CD8-positive, alpha-beta memory T cell (primary cell): ENCODE data around the gene C1orf226. TPM values are rescaled to one million over a fixed set of nuclear protein-coding genes. Genes with fewer than 3 reads are reported as not detected.

Experiments
- CTCF ChIA-PET: fragments of 350-600 bp; sonication (Branson Sonifier 250); formaldehyde crosslinking; loops from one replicate; lab custom pipeline; 2021; ENCODE audit warnings: antibody characterized with exemption; lab: Charles Lee
- POLR2A ChIA-PET: fragments of 350-600 bp; sonication (Branson Sonifier 250); formaldehyde crosslinking; loops from one replicate; lab custom pipeline; 2021; ENCODE audit warnings: antibody characterized with exemption; lab: Charles Lee
- DNase-seq, 5 donors: peaks; one replicate each; pipeline versions ENCODE4 v3.0.0 to v3.0.0-alpha.2; 2020 to 2022; ENCODE audit warnings: mixed read lengths in 1 of 5
- H3K27ac ChIP-seq: one replicate; pipeline ENCODE4 v1.7.0; 2013; ENCODE audit warnings: low read depth, mild to moderate bottlenecking, low read length, moderate library complexity
- H3K27me3 ChIP-seq: 2 replicates; pipeline ENCODE4 v1.7.0; 2013; ENCODE audit warnings: low read length, mild to moderate bottlenecking; ENCODE audit not compliant: insufficient read depth, poor library complexity, severe bottlenecking
- H3K36me3 ChIP-seq: 2 replicates; pipeline ENCODE4 v1.7.0; 2013; ENCODE audit warnings: mild to moderate bottlenecking, low read length, moderate library complexity; ENCODE audit not compliant: insufficient read depth
- H3K4me1 ChIP-seq: 2 replicates; pipeline ENCODE4 v1.7.0; 2013; ENCODE audit warnings: mild to moderate bottlenecking, low read length, moderate library complexity; ENCODE audit not compliant: insufficient read depth
- H3K4me3 ChIP-seq: 2 replicates; pipeline ENCODE4 v1.7.0; 2013; ENCODE audit warnings: mild to moderate bottlenecking, low read length
- H3K9me3 ChIP-seq: 2 replicates; pipeline ENCODE4 v1.7.0; 2013; ENCODE audit warnings: mild to moderate bottlenecking, low read length
- H3K27ac Mint-ChIP-seq, 8 donors: one replicate each; pipeline ENCODE4 v1.8.0; 2020 to 2021; ENCODE audit warnings: mixed read lengths in 8 of 8, mild to moderate bottlenecking in 6 of 8, inconsistent platforms in 3 of 8, moderate library complexity in 3 of 8
- H3K27me3 Mint-ChIP-seq, 2 donors: one replicate each; pipeline ENCODE4 v1.8.0; 2020 to 2021; ENCODE audit warnings: mixed read lengths in 2 of 2, mild to moderate bottlenecking in 1 of 2, moderate library complexity in 1 of 2
- H3K36me3 Mint-ChIP-seq, 3 donors: one replicate each; pipeline ENCODE4 v1.8.0; 2020 to 2021; ENCODE audit warnings: mixed read lengths in 3 of 3, inconsistent platforms in 1 of 3, mild to moderate bottlenecking in 1 of 3
- H3K4me1 Mint-ChIP-seq, 3 donors: one replicate each; pipeline ENCODE4 v1.8.0; 2020 to 2021; ENCODE audit warnings: mixed read lengths in 3 of 3, inconsistent platforms in 1 of 3, mild to moderate bottlenecking in 1 of 3
- H3K4me3 Mint-ChIP-seq, 7 donors: one replicate each; pipeline ENCODE4 v1.8.0; 2020 to 2021; ENCODE audit warnings: mixed read lengths in 7 of 7, mild to moderate bottlenecking in 6 of 7, moderate library complexity in 4 of 7, inconsistent platforms in 2 of 7
- H3K9me3 Mint-ChIP-seq, 5 donors: one replicate each; pipeline ENCODE4 v1.8.0; 2020 to 2022; ENCODE audit warnings: mixed read lengths in 5 of 5, mild to moderate bottlenecking in 3 of 5, moderate library complexity in 2 of 5, inconsistent platforms in 1 of 5
- polyA plus RNA-seq: library from polyadenylated mRNA; unstranded; fragments of 300-500 nt; fragmentation: Illumina TruSeq; gene quantifications from one replicate; pipeline ENCODE4 v1.2.3, GENCODE V29; 2021
- total RNA-seq, 2 experiments: library from RNA; stranded (reverse); gene quantifications; one replicate each; pipeline ENCODE4 v1.2.3, GENCODE V29; 2021

The C1orf226 gene
- total and polyA plus RNA-seq, 3 experiments from 2014 or later = 0.04 TPM; not detected in 2

GRCh38 chr1:162397039-162397448 lies 15.5 kb downstream of the C1orf226 start:
- Histone ChIP-seq H3K9me3 (no peaks in the 10 kb centered on the region), H3K4me1 (no peaks in the 10 kb centered on the region), H3K27ac (no peak overlapping the region), H3K36me3 (no peaks in the 10 kb centered on the region), H3K4me3 (no peak overlapping the region), H3K27me3 (peaks cover 4% of the 10 kb centered on the region)
- Mint-ChIP-seq H3K4me3 (no peak overlapping the region), H3K36me3 (no peaks in the 10 kb centered on the region), H3K27me3 (peaks cover 13 to 38% of the 10 kb centered on the region in 2 donors), H3K27ac (no peak overlapping the region), H3K4me1 (peaks cover 0 to under 1% (median 0%) of the 10 kb centered on the region in 3 donors), H3K9me3 (no peaks in the 10 kb centered on the region)
- POLR2A ChIA-PET = no interaction called here
- CTCF ChIA-PET = no interaction called here
- DNase-seq = no peak

DNA sequence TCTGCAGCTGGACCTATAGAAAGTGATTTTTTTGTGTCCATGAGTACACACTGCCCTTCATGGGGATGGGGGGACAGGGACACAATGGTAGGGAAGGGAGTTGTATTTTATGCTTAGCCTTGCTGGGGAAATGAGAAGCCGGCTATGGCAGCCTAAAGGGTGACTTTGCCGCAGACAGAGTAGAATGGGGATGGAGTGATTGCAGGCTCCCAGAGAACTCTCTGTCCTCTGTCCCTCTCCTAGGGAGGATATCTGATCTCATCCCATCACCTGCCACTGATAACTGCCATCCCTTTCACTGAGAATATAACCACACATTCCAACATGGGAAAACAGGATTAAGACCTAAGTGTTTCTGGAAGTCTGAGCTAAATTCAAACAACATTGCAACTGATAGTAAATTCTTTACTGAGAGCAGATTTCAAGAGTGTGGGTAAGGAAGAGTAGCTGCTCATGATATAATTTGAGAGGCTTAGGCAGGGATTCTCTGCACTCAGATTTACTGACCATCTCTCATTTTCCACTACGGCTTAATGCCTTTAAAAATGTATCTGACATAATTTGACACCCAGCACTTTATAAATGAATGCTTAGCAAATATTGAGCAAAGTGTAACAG lies 16.5 kb downstream of the C1orf226 start:
- Mint-ChIP-seq H3K27me3 (peaks cover 15 to 40% of the 10 kb centered on the region in 2 donors), H3K4me1 (no peaks in the 10 kb centered on the region), H3K4me3 (no peak overlapping the region), H3K9me3 (no peaks in the 10 kb centered on the region), H3K27ac (no peak overlapping the region), H3K36me3 (no peaks in the 10 kb centered on the region)
- ChIA-PET CTCF (no interaction called here), POLR2A (no interaction called here)
- DNase-seq = no peak
- Histone ChIP-seq H3K9me3 (no peaks in the 10 kb centered on the region), H3K36me3 (no peaks in the 10 kb centered on the region), H3K27me3 (peaks cover 4% of the 10 kb centered on the region), H3K4me3 (no peak overlapping the region), H3K27ac (no peak overlapping the region), H3K4me1 (no peaks in the 10 kb centered on the region)

DNA sequence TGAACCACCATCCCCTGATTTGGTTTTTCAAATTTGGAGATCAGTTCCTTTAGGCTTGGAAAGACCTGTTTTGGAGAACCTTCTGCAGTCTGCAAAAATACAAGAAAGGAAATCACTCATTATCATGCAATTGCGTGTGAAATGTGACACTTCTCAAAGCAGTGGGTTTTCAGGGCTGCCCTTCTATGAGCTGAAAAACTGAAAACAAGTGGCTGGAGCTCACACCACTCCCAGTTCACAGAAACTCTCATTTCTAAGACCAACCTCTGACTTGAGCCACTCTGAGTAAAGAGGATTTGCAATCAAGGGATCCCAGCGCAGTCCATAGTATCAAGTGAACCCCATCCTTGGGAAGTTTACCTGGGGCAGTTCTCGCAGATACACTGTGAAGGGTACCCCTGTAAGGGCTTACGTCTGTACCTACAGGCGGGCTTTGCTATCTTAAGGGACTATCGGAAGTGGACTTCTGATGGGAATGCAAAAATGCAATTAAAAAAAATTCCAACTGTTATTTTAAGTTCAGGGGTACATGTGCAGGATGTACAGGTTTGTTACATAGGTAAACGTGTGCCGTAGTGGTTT lies 17.6 kb downstream of the C1orf226 start:
- no peaks in the 10 kb centered on the region for H3K4me1 Mint-ChIP-seq
- CTCF ChIA-PET = no interaction called here
- no peak overlapping the region for H3K27ac Mint-ChIP-seq

DNA sequence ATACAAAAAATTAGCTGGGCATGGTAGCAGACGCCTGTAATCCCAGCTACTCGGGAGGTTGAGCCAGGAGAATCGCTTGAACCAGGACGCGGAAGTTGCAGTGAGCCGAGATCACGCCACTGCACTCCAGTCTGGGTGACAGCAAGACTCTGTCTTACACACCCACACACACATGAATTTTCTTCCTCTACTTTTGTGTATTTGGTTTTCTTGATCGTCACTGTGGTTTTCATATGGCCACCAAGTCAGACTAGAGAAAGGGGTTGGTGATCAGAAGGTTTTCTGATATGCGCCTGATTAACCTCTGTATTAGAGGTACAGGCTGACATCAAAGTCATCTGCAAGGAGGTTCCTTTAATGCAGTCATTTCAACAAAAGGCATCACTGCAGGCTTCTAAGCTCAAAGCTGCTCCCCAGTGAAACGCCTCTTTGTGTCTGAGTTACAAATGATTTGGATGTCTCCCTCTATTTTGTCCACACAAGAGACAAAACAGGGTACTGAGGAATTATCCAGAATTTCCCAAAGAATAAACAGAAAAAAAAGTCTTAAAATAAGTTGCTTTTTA lies 19.3 kb downstream of the C1orf226 start:
- Histone ChIP-seq H3K4me3 (no peak overlapping the region), H3K36me3 (no peaks in the 10 kb centered on the region), H3K27ac (no peak overlapping the region), H3K4me1 (no peaks in the 10 kb centered on the region), H3K27me3 (peaks cover 4% of the 10 kb centered on the region), H3K9me3 (no peaks in the 10 kb centered on the region)
- ChIA-PET POLR2A (no interaction called here), CTCF (no interaction called here)
- no peak overlapping the region for H3K4me3 Mint-ChIP-seq
- peaks cover 15 to 45% of the 10 kb centered on the region in 2 donors for H3K27me3 Mint-ChIP-seq
- H3K9me3 Mint-ChIP-seq = no peaks in the 10 kb centered on the region
- H3K4me1 Mint-ChIP-seq = no peaks in the 10 kb centered on the region
- DNase-seq = no peak
- H3K27ac Mint-ChIP-seq = no peak overlapping the region
- H3K36me3 Mint-ChIP-seq = no peaks in the 10 kb centered on the region

More for the DNA sequence above, 17.6 kb downstream of the C1orf226 start:
- Mint-ChIP-seq H3K36me3 (no peaks in the 10 kb centered on the region), H3K4me3 (no peak overlapping the region), H3K27me3 (peaks cover 15 to 45% of the 10 kb centered on the region in 2 donors), H3K9me3 (no peaks in the 10 kb centered on the region)
- Histone ChIP-seq H3K27me3 (peaks cover 4% of the 10 kb centered on the region), H3K9me3 (no peaks in the 10 kb centered on the region), H3K4me3 (no peak overlapping the region), H3K36me3 (no peaks in the 10 kb centered on the region), H3K4me1 (no peaks in the 10 kb centered on the region), H3K27ac (no peak overlapping the region)
- POLR2A ChIA-PET = no interaction called here
- no peak for DNase-seq

GRCh38 chr1:162404550-162405160 lies 23.1 kb downstream of the C1orf226 start:
- Histone ChIP-seq H3K27me3 (no peaks in the 10 kb centered on the region), H3K36me3 (no peaks in the 10 kb centered on the region), H3K4me3 (no peak overlapping the region), H3K9me3 (no peaks in the 10 kb centered on the region), H3K4me1 (no peaks in the 10 kb centered on the region), H3K27ac (no peak overlapping the region)
- POLR2A ChIA-PET = no interaction called here
- H3K9me3 Mint-ChIP-seq = no peaks in the 10 kb centered on the region
- no peak for DNase-seq
- peaks cover 5 to 28% of the 10 kb centered on the region in 2 donors for H3K27me3 Mint-ChIP-seq
- CTCF ChIA-PET = no interaction called here
- no peaks in the 10 kb centered on the region for H3K36me3 Mint-ChIP-seq
- no peak overlapping the region for H3K27ac Mint-ChIP-seq
- no peak overlapping the region for H3K4me3 Mint-ChIP-seq
- no peaks in the 10 kb centered on the region for H3K4me1 Mint-ChIP-seq

DNA sequence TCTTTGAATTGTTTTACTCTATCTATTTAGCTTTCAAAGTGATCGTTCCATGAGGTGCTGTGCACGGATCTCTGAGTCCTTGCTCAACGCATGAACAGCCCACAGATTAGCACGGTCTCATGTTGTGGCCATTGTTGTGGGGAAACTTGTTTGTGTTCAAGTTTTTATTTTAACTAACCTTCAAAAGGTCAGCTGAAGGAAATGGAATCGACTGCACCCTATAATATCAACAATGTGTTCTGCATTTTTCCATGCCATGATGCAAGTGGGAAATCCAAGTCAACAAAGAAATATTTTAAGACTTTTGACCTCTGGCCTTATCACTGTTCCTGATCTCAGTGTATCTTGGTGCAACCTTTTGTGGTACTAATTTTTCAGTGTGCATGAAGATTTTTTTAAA lies 24.3 kb downstream of the C1orf226 start:
- no peaks in the 10 kb centered on the region for H3K4me1 ChIP-seq
- no peaks in the 10 kb centered on the region for H3K36me3 ChIP-seq
- Mint-ChIP-seq H3K4me3 (no peak overlapping the region), H3K27me3 (peaks cover 5 to 29% of the 10 kb centered on the region in 2 donors), H3K4me1 (no peaks in the 10 kb centered on the region), H3K36me3 (no peaks in the 10 kb centered on the region), H3K27ac (no peak overlapping the region), H3K9me3 (no peaks in the 10 kb centered on the region)
- POLR2A ChIA-PET = no interaction called here
- no peak for DNase-seq
- H3K27ac ChIP-seq = no peak overlapping the region
- H3K27me3 ChIP-seq = no peaks in the 10 kb centered on the region
- no peaks in the 10 kb centered on the region for H3K9me3 ChIP-seq
- H3K4me3 ChIP-seq = no peak overlapping the region
- CTCF ChIA-PET = no interaction called here

GRCh38 chr1:162406811-162407210 lies 25.3 kb downstream of the C1orf226 start:
- Mint-ChIP-seq H3K9me3 (no peaks in the 10 kb centered on the region), H3K27ac (no peak overlapping the region), H3K27me3 (peaks cover 5 to 30% of the 10 kb centered on the region in 2 donors), H3K36me3 (no peaks in the 10 kb centered on the region), H3K4me1 (no peaks in the 10 kb centered on the region), H3K4me3 (no peak overlapping the region)
- ChIA-PET POLR2A (no interaction called here), CTCF (no interaction called here)
- Histone ChIP-seq H3K27ac (no peak overlapping the region), H3K9me3 (no peaks in the 10 kb centered on the region), H3K27me3 (no peaks in the 10 kb centered on the region), H3K36me3 (no peaks in the 10 kb centered on the region), H3K4me1 (no peaks in the 10 kb centered on the region), H3K4me3 (no peak overlapping the region)
- DNase-seq = no peak

GRCh38 chr1:162407539-162407938 lies 26.0 kb downstream of the C1orf226 start:
- POLR2A ChIA-PET = no interaction called here
- Histone ChIP-seq H3K4me3 (no peak overlapping the region), H3K9me3 (no peaks in the 10 kb centered on the region), H3K27me3 (no peaks in the 10 kb centered on the region), H3K4me1 (no peaks in the 10 kb centered on the region), H3K36me3 (no peaks in the 10 kb centered on the region), H3K27ac (no peak overlapping the region)
- Mint-ChIP-seq H3K36me3 (no peaks in the 10 kb centered on the region), H3K27ac (no peak overlapping the region), H3K4me3 (no peak overlapping the region), H3K9me3 (no peaks in the 10 kb centered on the region), H3K4me1 (no peaks in the 10 kb centered on the region), H3K27me3 (peaks cover 8 to 29% of the 10 kb centered on the region in 2 donors)
- DNase-seq = no peak
- CTCF ChIA-PET = no interaction called here
